OCI-LY7 (cell line): ENCODE results near the gene TAOK1.

Source experiments
- EZH2phosphoT487 ChIP-seq: fragments of 200-600 bp; sonication (generic); IDR thresholded peaks from 2 replicates; pipeline ENCODE4 v1.6.1; 2018; ENCODE audit warnings: low read depth, borderline replicate concordance, mild to moderate bottlenecking, mixed run types, antibody characterized with exemption, low read length, moderate library complexity, mixed read lengths
- TF ChIP-seq, protein P1 (sequence below): fragments of 200-600 bp; sonication (generic); conservative IDR thresholded peaks from 2 replicates; pipeline ENCODE4 v1.5.1; 2014; ENCODE audit warnings: mild to moderate bottlenecking, antibody characterized with exemption, low read length, moderate library complexity, mixed read lengths

DNA sequence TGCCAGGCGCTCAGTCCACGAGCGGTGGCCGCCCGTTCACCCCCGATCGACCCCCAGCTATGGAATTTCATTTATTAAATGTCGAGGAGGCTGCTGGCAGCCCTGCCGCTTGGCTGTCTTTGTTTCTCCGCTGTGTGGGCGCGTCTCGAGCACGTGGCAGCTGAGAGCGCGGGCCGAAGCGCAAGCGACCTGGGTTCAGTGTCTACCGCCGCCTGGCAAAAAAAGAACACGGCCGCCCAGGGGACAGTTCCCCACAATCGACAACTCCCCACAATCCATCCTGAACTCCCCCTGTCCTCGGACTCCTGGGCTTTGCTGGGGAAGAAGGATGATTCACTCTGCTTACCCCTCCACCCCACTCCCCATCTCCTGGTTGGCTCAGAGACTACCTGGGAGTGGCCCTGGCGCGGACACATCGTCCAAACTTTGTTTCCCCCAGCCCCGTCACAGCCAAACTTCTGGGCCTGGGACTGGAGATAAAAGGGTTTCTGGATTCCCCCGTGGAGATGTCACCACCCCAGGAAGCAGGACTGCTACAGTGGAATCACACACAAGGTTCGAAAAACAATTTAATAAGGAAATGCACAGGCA lies 201.1 kb downstream of the TAOK1 start:
- TF ChIP-seq, protein P1, sequence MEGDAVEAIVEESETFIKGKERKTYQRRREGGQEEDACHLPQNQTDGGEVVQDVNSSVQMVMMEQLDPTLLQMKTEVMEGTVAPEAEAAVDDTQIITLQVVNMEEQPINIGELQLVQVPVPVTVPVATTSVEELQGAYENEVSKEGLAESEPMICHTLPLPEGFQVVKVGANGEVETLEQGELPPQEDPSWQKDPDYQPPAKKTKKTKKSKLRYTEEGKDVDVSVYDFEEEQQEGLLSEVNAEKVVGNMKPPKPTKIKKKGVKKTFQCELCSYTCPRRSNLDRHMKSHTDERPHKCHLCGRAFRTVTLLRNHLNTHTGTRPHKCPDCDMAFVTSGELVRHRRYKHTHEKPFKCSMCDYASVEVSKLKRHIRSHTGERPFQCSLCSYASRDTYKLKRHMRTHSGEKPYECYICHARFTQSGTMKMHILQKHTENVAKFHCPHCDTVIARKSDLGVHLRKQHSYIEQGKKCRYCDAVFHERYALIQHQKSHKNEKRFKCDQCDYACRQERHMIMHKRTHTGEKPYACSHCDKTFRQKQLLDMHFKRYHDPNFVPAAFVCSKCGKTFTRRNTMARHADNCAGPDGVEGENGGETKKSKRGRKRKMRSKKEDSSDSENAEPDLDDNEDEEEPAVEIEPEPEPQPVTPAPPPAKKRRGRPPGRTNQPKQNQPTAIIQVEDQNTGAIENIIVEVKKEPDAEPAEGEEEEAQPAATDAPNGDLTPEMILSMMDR, result no peak
- no peak for TF ChIP-seq EZH2phosphoT487
